ENCODE results near the gene SENP5. TPM values are rescaled to one million over a fixed set of nuclear protein-coding genes. Genes with fewer than 3 reads are reported as not detected.
A peak's percentile ranks its signal among the peaks of the same experiment; 100 is the strongest.
"Not testable (repeated sequence)": the region's sequence is repeated elsewhere in the genome, so short reads cannot be mapped to it uniquely, and the experiment has no call there.

SENP5 gene
- total and polyA plus RNA-seq, 7 donors: 8.1 to 37.7 (median 21.3) TPM

- intact Hi-C loops (cut with DNase I): loop anchor here (2.0 to 5.0 kb wide), 2 partner anchors 129 to 131 kb away; partner anchors contain the start of gene PIGZ (in 2 of the 2)
- ATAC-seq: peak; percentile 76 to 94 (median 92)
- Histone ChIP-seq H3K27ac (no peak overlapping the region), H3K9me3 (no peaks in the 10 kb centered on the region), H3K36me3 (ENCODE audit: insufficient read depth in 1 of 2, low read depth in 1 of 2) (no peaks in the 10 kb centered on the region), H3K4me1 (no peaks in the 10 kb centered on the region), H3K4me3 (no peak overlapping the region), H3K27me3 (ENCODE audit: insufficient read depth in 3 of 3, low read length in 2 of 3) (no peaks in the 10 kb centered on the region)
- 42 to 53% (median 47%) methylated on average over 3 of the region's 3 CpGs for WGBS, 3 donors
- DNase-seq: peak; percentile 60 to 78
- TF ChIP-seq, protein P1, sequence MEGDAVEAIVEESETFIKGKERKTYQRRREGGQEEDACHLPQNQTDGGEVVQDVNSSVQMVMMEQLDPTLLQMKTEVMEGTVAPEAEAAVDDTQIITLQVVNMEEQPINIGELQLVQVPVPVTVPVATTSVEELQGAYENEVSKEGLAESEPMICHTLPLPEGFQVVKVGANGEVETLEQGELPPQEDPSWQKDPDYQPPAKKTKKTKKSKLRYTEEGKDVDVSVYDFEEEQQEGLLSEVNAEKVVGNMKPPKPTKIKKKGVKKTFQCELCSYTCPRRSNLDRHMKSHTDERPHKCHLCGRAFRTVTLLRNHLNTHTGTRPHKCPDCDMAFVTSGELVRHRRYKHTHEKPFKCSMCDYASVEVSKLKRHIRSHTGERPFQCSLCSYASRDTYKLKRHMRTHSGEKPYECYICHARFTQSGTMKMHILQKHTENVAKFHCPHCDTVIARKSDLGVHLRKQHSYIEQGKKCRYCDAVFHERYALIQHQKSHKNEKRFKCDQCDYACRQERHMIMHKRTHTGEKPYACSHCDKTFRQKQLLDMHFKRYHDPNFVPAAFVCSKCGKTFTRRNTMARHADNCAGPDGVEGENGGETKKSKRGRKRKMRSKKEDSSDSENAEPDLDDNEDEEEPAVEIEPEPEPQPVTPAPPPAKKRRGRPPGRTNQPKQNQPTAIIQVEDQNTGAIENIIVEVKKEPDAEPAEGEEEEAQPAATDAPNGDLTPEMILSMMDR (IDR thresholded peaks at IDR 0.05): peak; percentile 78
Observed at GRCh38 chr3:196837819-196838420, 29.8 kb upstream of the SENP5 start.

- H3K9me3 ChIP-seq; H3K27me3 ChIP-seq (ENCODE audit: insufficient read depth in 3 of 3, low read length in 2 of 3); H3K27ac ChIP-seq; H3K4me3 ChIP-seq; H3K36me3 ChIP-seq (ENCODE audit: insufficient read depth in 1 of 2, low read depth in 1 of 2); H3K4me1 ChIP-seq; DNase-seq: not testable (repeated sequence)
- peak in 2 of 4 donors; percentile 24 to 43 for ATAC-seq
- intact Hi-C loops (cut with DNase I): loop anchor here (2.0 to 5.0 kb wide), 2 partner anchors 128 to 129 kb away; partner anchors contain the start of gene PIGZ (in 2 of the 2)
- 65 to 80% (median 73%) methylated on average over 6 of the region's 6 CpGs for WGBS, 3 donors
Observed at GRCh38 chr3:196839351-196839750, 28.4 kb upstream of the SENP5 start.

GRCh38 chr3:196842567-196843434 is 24.9 kb upstream of the SENP5 start:
- TF ChIP-seq, protein P1 (IDR thresholded peaks at IDR 0.05): no peak
- H3K4me1 ChIP-seq: peaks cover 8% of the 10 kb centered on the region
- H3K4me3 ChIP-seq: no peak overlapping the region
- WGBS, 3 donors: 66 to 76% (median 68%) methylated on average over 17 of the region's 17 CpGs
- H3K27me3 ChIP-seq (ENCODE audit: insufficient read depth in 3 of 3, low read length in 2 of 3): no peaks in the 10 kb centered on the region
- H3K36me3 ChIP-seq (ENCODE audit: insufficient read depth in 1 of 2, low read depth in 1 of 2): no peaks in the 10 kb centered on the region
- no peak for ATAC-seq
- DNase-seq: no peak
- no peaks in the 10 kb centered on the region for H3K9me3 ChIP-seq
- H3K27ac ChIP-seq: no peak overlapping the region
- intact Hi-C loops (cut with DNase I): no loop called here

- peaks cover 8% of the 10 kb centered on the region for H3K4me1 ChIP-seq
- DNase-seq: no peak
- 44 to 66% (median 49%) methylated on average over 9 of the region's 9 CpGs for WGBS, 3 donors
- TF ChIP-seq, protein P1 (IDR thresholded peaks at IDR 0.05): no peak
- H3K27me3 ChIP-seq (ENCODE audit: insufficient read depth in 3 of 3, low read length in 2 of 3): no peaks in the 10 kb centered on the region
- H3K9me3 ChIP-seq: no peaks in the 10 kb centered on the region
- H3K36me3 ChIP-seq (ENCODE audit: insufficient read depth in 1 of 2, low read depth in 1 of 2): no peaks in the 10 kb centered on the region
- no peak overlapping the region for H3K27ac ChIP-seq
- H3K4me3 ChIP-seq: no peak overlapping the region
- intact Hi-C loops (cut with DNase I): no loop called here
- ATAC-seq: peak in 3 of 4 donors; percentile 40 to 65 (median 42)
Observed at GRCh38 chr3:196843435-196844110, 24.1 kb upstream of the SENP5 start.

DNA sequence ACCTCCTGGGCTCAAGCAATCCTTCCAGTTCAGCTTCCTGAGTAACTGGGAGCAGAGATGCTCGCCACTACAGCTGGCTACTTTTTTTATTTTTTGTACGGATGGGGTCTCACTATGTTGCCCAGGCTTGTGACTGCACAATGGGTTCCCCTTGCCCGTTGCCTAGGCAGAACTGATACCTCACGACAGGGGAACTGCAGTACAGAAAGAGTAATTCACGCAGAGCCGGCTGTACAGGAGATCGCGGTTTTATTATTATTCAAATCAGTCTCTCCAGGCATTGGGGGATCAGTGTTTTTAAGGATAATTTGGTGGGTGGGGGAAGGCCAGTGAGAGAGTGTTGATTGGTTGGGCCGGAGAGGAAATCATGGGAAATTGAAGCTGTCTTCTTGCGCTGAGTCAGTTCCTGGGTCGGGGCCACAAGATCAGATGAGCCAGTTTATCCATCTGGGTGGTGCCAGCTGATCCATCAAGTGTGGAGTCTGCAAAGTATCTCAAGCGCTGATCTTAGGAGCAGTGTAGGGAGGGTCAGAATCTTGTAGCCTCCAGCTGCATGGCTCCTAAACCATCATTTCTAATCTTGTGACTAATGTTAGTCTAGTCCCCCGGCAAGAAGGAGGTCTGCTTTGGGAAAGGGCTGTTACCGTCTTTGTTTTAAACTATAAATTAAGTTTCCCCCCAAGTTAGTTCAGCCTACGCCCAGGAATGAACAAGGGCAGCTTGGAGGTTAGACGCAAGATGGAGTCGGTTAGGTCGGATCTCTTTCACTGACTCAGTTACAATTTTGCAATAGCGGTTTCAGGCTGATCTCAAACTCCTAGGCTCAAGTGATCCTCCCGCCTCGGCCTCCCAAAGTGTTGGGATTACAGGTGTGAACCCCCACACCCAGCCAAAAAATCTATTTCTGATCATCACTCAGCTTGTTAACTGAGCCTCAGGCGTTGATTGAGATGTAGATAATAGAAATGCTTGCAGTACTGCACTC is 23.2 kb upstream of the SENP5 start:
- peak in 2 of 4 donors; percentile 44 to 66 for ATAC-seq
- H3K36me3 ChIP-seq (ENCODE audit: insufficient read depth in 1 of 2, low read depth in 1 of 2); H3K9me3 ChIP-seq; H3K27ac ChIP-seq; intact Hi-C loops (cut with DNase I); H3K4me3 ChIP-seq; H3K27me3 ChIP-seq (ENCODE audit: insufficient read depth in 3 of 3, low read length in 2 of 3); H3K4me1 ChIP-seq; DNase-seq: not testable (repeated sequence)
- WGBS, 3 donors: 68 to 81% (median 80%) methylated on average over 20 of the region's 22 CpGs

DNA sequence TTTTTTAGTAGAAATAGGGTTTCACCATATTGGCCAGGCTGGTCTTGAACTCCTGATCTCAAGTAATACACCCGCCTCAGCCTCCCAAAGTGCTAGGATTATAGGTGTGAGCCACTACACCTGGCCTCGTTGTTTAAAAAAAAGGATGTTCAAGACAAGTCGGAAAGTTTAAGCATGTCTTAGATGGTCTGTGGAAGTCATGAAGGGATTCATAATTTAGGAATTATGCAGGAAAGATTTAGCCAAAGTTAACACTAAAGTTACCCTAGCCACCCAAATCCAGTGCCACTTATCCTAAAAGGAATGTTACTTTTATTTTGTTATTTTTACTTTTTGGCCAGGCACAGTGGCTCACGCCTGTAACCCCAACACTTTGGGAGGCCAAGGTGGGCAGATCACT is 19.3 kb upstream of the SENP5 start:
- H3K27ac ChIP-seq; H3K9me3 ChIP-seq; DNase-seq; H3K27me3 ChIP-seq (ENCODE audit: insufficient read depth in 3 of 3, low read length in 2 of 3); ATAC-seq; intact Hi-C loops (cut with DNase I); H3K4me3 ChIP-seq; H3K36me3 ChIP-seq (ENCODE audit: insufficient read depth in 1 of 2, low read depth in 1 of 2); H3K4me1 ChIP-seq: not testable (repeated sequence)
- WGBS, 3 donors: 84 to 87% (median 85%) methylated on average over 4 of the region's 4 CpGs
